Keratinocyte (primary cell): ENCODE results near the gene SCT. TPM values are rescaled to one million over a fixed set of nuclear protein-coding genes. Genes with fewer than 3 reads are reported as not detected.

Experiments
- DNase-seq: peaks from one replicate; pipeline ENCODE4 v3.0.0-alpha.2; 2011; ENCODE audit warnings: low read depth, missing footprints, low spot score
- FAIRE-seq: peaks from 2 replicates; lab custom pipeline; 2011; peaks lifted over from hg19 to GRCh38; lab: Jason Lieb, UNC
- H2AFZ ChIP-seq: 2 replicates; pipeline ENCODE4 v1.6.0; 2012; ENCODE audit warnings: low read length, control low read depth, inconsistent platforms; ENCODE audit not compliant: control insufficient read depth
- H3K27ac ChIP-seq: 2 replicates; pipeline ENCODE4 v1.5.1; 2011; ENCODE audit warnings: low read length; ENCODE audit not compliant: control insufficient read depth, insufficient read depth
- H3K27me3 ChIP-seq: 3 replicates; pipeline ENCODE4 v1.6.0; 2011; ENCODE audit warnings: low read length; ENCODE audit not compliant: control insufficient read depth, insufficient read depth; ENCODE audit errors: extremely low read depth
- H3K36me3 ChIP-seq, 2 experiments: 2 replicates in 1 of 2; 3 replicates in 1 of 2; pipeline ENCODE4 v1.5.1; 2011; ENCODE audit warnings: low read length in 2 of 2, mild to moderate bottlenecking in 1 of 2; ENCODE audit not compliant: control insufficient read depth in 2 of 2, insufficient read depth in 2 of 2; ENCODE audit errors: extremely low read depth in 1 of 2
- H3K4me1 ChIP-seq: 3 replicates; pipeline ENCODE4 v1.5.1; 2011; ENCODE audit warnings: low read length; ENCODE audit not compliant: control insufficient read depth, insufficient read depth; ENCODE audit errors: extremely low read depth
- H3K4me2 ChIP-seq: 3 replicates; pipeline ENCODE4 v1.6.0; 2011; ENCODE audit warnings: low read depth, low read length; ENCODE audit not compliant: control insufficient read depth, insufficient read depth; ENCODE audit errors: extremely low read depth
- H3K4me3 ChIP-seq, 3 experiments: fragments of 200-600 bp in 1 of 3; sonication (generic) in 1 of 3; 2 replicates in 2 of 3; 3 replicates in 1 of 3; pipeline ENCODE4 v1.5.1; 2011 to 2016; ENCODE audit warnings: low read length in 3 of 3, mild to moderate bottlenecking in 3 of 3, control low read depth in 2 of 3, inconsistent platforms in 1 of 3, low read depth in 1 of 3, mixed read lengths in 1 of 3, mixed run types in 1 of 3, moderate library complexity in 1 of 3; ENCODE audit not compliant: control insufficient read depth in 2 of 3, insufficient read depth in 2 of 3; ENCODE audit errors: extremely low read depth in 1 of 3
- H3K79me2 ChIP-seq: 2 replicates; pipeline ENCODE4 v1.6.0; 2012; ENCODE audit warnings: low read length; ENCODE audit not compliant: control insufficient read depth, insufficient read depth
- H3K9ac ChIP-seq: 3 replicates; pipeline ENCODE4 v1.6.0; 2011; ENCODE audit warnings: low read length; ENCODE audit not compliant: control insufficient read depth, insufficient read depth; ENCODE audit errors: extremely low read depth
- H3K9me1 ChIP-seq: 3 replicates; pipeline ENCODE4 v1.6.0; 2011; ENCODE audit warnings: low read length; ENCODE audit not compliant: control insufficient read depth, insufficient read depth; ENCODE audit errors: extremely low read depth
- H3K9me3 ChIP-seq: 2 replicates; pipeline ENCODE4 v1.5.1; 2012; ENCODE audit warnings: low read depth, low read length; ENCODE audit not compliant: control insufficient read depth
- H4K20me1 ChIP-seq: 3 replicates; pipeline ENCODE4 v1.6.0; 2011; ENCODE audit warnings: low read length; ENCODE audit not compliant: control insufficient read depth, insufficient read depth; ENCODE audit errors: extremely low read depth
- EZH2 ChIP-seq: IDR thresholded peaks from one replicate; pipeline ENCODE4 v1.6.1; 2012; ENCODE audit warnings: inconsistent platforms, mild to moderate bottlenecking, low read length, moderate library complexity
- dilution Hi-C: fragments of 300-500 bp; cut with MboI; formaldehyde crosslinking; loops from one replicate; pipeline ENCODE4 v1.7.0; 2020; ENCODE audit warnings: low sequenced_read_pairs; ENCODE audit not compliant: extremely low pct_ligation_motif_present
- polyA plus RNA-seq, 5 experiments: library from polyadenylated mRNA; depleted of rRNA in 3 of 5; stranded (reverse) in 3 of 5; stranded (forward) in 1 of 5; unstranded in 1 of 5; fragments of >200 nt; gene quantifications; 1 replicate in 1 of 5; 2 replicates in 3 of 5; 3 replicates in 1 of 5; pipeline versions ENCODE4 v1.2.1 to v1.2.3, GENCODE V29; 2011 to 2012; ENCODE audit warnings: missing spikeins in 2 of 5, low read depth in 1 of 5, low replicate concordance in 1 of 5
- TF ChIP-seq, protein P1 (sequence below), 3 experiments: IDR thresholded peaks in 1 of 3; conservative IDR thresholded peaks in 1 of 3; optimal IDR thresholded peaks in 1 of 3; 2 replicates in 2 of 3; 3 replicates in 1 of 3; pipeline versions ENCODE3 to v1.5.1; 2011; ENCODE audit warnings: low read length in 3 of 3, mild to moderate bottlenecking in 3 of 3, moderate library complexity in 2 of 3, control low read depth in 1 of 3, inconsistent platforms in 1 of 3; ENCODE audit not compliant: insufficient read depth in 2 of 3; ENCODE audit errors: extremely low read depth in 1 of 3

Gene SCT
- polyA plus RNA-seq, 1 donor (not counting 4 experiments of a cell fraction or from before 2014, with no cell fraction given): not detected

GRCh38 chr11:601573-602245 is 25.3 kb downstream of the SCT start:
- H3K79me2 ChIP-seq: peaks cover 17% of the 10 kb centered on the region
- no peaks in the 10 kb centered on the region for H4K20me1 ChIP-seq
- H3K27ac ChIP-seq: no peak overlapping the region
- no peak overlapping the region for H3K4me3 ChIP-seq
- dilution Hi-C loops: no loop called here
- H3K27me3 ChIP-seq: no peaks in the 10 kb centered on the region
- no peak overlapping the region for H3K9ac ChIP-seq
- FAIRE-seq: no peak
- H3K9me1 ChIP-seq: no peaks in the 10 kb centered on the region
- TF ChIP-seq, protein P1, sequence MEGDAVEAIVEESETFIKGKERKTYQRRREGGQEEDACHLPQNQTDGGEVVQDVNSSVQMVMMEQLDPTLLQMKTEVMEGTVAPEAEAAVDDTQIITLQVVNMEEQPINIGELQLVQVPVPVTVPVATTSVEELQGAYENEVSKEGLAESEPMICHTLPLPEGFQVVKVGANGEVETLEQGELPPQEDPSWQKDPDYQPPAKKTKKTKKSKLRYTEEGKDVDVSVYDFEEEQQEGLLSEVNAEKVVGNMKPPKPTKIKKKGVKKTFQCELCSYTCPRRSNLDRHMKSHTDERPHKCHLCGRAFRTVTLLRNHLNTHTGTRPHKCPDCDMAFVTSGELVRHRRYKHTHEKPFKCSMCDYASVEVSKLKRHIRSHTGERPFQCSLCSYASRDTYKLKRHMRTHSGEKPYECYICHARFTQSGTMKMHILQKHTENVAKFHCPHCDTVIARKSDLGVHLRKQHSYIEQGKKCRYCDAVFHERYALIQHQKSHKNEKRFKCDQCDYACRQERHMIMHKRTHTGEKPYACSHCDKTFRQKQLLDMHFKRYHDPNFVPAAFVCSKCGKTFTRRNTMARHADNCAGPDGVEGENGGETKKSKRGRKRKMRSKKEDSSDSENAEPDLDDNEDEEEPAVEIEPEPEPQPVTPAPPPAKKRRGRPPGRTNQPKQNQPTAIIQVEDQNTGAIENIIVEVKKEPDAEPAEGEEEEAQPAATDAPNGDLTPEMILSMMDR (optimal IDR thresholded peaks at IDR 0.05 in 1 of 3, IDR thresholded peaks at IDR 0.05 in 1 of 3, conservative IDR thresholded peaks at IDR 0.05 in 1 of 3; ENCODE audit: extremely low read depth in 1 of 3, insufficient read depth in 2 of 3, low read length in 3 of 3): no peak
- no peak for TF ChIP-seq EZH2
- no peaks in the 10 kb centered on the region for H3K9me3 ChIP-seq
- no peak for DNase-seq
- H3K4me1 ChIP-seq: peaks cover 9% of the 10 kb centered on the region
- H2AFZ ChIP-seq: no peak overlapping the region
- no peak overlapping the region for H3K4me2 ChIP-seq
- H3K36me3 ChIP-seq: peaks cover 47 to 59% of the 10 kb centered on the region in 2 experiments

DNA sequence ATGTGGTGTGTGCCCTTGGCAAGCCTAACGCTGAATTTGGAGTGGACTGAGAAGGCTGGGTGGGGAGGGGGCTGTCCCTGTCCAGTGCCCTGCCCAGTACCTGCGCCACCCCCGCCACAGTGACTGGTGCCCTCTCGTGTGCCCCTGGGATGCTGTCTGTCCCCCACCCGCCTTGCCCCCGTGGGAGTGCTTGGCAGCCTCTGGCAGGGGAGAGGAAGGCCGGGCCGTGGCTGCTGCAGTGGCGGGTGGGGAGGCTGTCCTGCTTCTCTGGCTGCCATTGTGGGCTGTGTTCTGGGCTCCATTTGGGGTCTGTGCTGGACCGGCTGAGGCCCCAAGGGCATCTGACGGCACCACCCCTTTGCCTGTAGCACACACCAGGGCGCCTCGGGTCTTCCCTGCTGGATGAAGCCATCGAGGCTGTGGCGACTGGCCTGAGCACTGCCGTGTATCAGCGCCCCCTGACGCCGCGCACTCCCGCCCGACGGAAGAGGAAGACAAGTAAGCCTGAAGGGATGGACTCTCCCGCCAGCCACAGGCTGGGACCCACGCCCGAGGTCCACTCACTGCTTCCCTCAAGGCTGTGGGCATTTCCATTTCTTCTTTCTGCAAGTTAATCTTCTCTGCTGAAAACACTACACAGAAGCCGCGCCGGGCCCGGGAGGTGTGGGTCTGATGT is 28.8 kb downstream of the SCT start:
- H3K4me3 ChIP-seq: no peak overlapping the region
- peaks cover 44 to 53% of the 10 kb centered on the region in 2 experiments for H3K36me3 ChIP-seq
- H3K27me3 ChIP-seq: no peaks in the 10 kb centered on the region
- FAIRE-seq (no peak), DNase-seq (no peak)
- no peak overlapping the region for H2AFZ ChIP-seq
- no peak overlapping the region for H3K27ac ChIP-seq
- H4K20me1 ChIP-seq: no peaks in the 10 kb centered on the region
- TF ChIP-seq EZH2: no peak
- TF ChIP-seq, protein P1 (optimal IDR thresholded peaks at IDR 0.05 in 1 of 3, IDR thresholded peaks at IDR 0.05 in 1 of 3, conservative IDR thresholded peaks at IDR 0.05 in 1 of 3; ENCODE audit: extremely low read depth in 1 of 3, insufficient read depth in 2 of 3, low read length in 3 of 3): no peak
- no peaks in the 10 kb centered on the region for H3K4me1 ChIP-seq
- H3K9me3 ChIP-seq: no peaks in the 10 kb centered on the region
- no peak overlapping the region for H3K4me2 ChIP-seq
- no peak overlapping the region for H3K9ac ChIP-seq
- H3K79me2 ChIP-seq: peaks cover 36% of the 10 kb centered on the region
- dilution Hi-C loops: no loop called here
- no peaks in the 10 kb centered on the region for H3K9me1 ChIP-seq
